ENCODE data around the gene RBM45.
"Not testable (repeated sequence)": the region's sequence is repeated elsewhere in the genome, so short reads cannot be mapped to it uniquely, and the experiment has no call there.

- TF ChIP-seq CTCF, POLR2A (IDR thresholded peaks at IDR 0.05): not testable (repeated sequence)
Observed at GRCh38 chr2:178079279-178079678, 33.0 kb upstream of the RBM45 start.

Data from adrenal gland (tissue), 5 donors.